ENCODE data around the gene SLC41A3. TPM values are rescaled to one million over a fixed set of nuclear protein-coding genes. Genes with fewer than 3 reads are reported as not detected.
A peak's percentile ranks its signal among the peaks of the same experiment; 100 is the strongest.

SLC41A3 gene
- total RNA-seq, 1 experiment from 2014 or later: 35.5 TPM

DNA sequence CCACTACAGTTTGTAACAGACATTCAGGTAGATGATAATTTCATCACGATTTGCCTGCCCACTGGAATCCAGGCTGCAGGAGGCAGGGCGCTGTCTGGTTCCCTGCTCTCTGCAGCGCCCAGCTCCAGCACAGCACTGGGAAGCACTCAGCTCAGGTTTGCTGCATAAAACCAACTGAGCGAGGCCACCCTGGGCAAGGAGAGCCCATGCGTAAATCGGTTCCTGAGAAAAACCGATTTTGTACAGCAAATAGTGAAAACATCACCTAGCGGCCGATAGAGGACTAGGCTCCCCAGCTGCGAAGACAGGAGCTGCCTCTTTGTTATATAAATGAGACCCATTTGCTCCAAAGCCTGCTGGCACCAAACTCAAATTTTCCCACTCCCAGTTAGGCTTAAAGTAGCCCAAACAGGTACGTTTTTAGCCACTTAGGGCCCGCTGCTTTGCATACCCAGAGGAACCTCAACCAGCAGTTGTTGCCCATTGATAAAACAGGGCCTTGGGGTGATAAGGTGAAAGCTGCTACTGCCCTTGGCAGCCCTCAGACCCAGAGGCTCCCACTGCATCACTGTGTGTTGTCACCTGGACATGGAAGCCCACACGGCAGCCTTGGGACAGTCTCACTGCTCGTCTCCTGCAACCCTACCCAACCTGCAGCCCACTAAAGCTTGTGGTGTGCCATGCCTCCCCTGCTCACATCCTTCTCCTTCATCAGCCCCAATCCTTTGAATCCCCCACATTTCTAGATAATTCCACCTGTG lies 49.0 kb upstream of the SLC41A3 start:
- H3K56ac ChIP-seq (ENCODE audit: insufficient read length, low read depth, low read length): no peak overlapping the region
- no peak overlapping the region for H3K4me2 ChIP-seq (ENCODE audit: insufficient read depth, insufficient read length, low read length)
- H2AFZ ChIP-seq (ENCODE audit: low read length): no peak overlapping the region
- no peaks in the 10 kb centered on the region for H3K27me3 ChIP-seq (ENCODE audit: insufficient read depth, low read length)
- no peak overlapping the region for H2AK5ac ChIP-seq (ENCODE audit: insufficient read length, low read length)
- H3K27me3 Mint-ChIP-seq (ENCODE audit: low read depth): peaks cover 28% of the 10 kb centered on the region
- H2BK20ac ChIP-seq (ENCODE audit: low read depth, low read length, poor library complexity, severe bottlenecking): no peak overlapping the region
- no peak overlapping the region for H4K91ac ChIP-seq (ENCODE audit: insufficient read length, low read depth, low read length)
- H3K18ac ChIP-seq (ENCODE audit: insufficient read length, low read depth, low read length): no peak overlapping the region
- no peak overlapping the region for H3K9ac ChIP-seq (ENCODE audit: extremely low read depth, insufficient read length, low read length)
- no peaks in the 10 kb centered on the region for H3K79me2 ChIP-seq (ENCODE audit: insufficient read depth, low read length)
- no peak overlapping the region; the same call in 1 of the 2 replicates for H3K14ac ChIP-seq (ENCODE audit: insufficient read depth, low read length)
- H4K8ac ChIP-seq (replicated peaks; ENCODE audit: insufficient read length, low read depth, low read length): no peak overlapping the region
- H3K4me1 Mint-ChIP-seq: peaks cover 17% of the 10 kb centered on the region in 2 experiments
- no peaks in the 10 kb centered on the region for H3K79me1 ChIP-seq (ENCODE audit: insufficient read depth, low read depth, low read length, poor library complexity, severe bottlenecking)
- H3K4ac ChIP-seq (ENCODE audit: low read depth, low read length): no peak overlapping the region
- no peak overlapping the region for H2BK12ac ChIP-seq (ENCODE audit: insufficient read length, low read depth, low read length)
- H4K20me1 ChIP-seq (ENCODE audit: control insufficient read depth, insufficient read depth, insufficient read length): peaks cover 2% of the 10 kb centered on the region
- H3K36me3 Mint-ChIP-seq (ENCODE audit: insufficient read depth in 1 of 3, low read depth in 3 of 3): no peaks in the 10 kb centered on the region
- H3K27ac Mint-ChIP-seq: peak overlapping the region in 2 of 3 experiments; percentile 29 to 72; a peak in 1 of 7 replicates
- no peak overlapping the region for H3K27ac ChIP-seq (ENCODE audit: insufficient read length, low read depth, low read length)
- H3K23ac ChIP-seq (ENCODE audit: insufficient read length, low read depth, low read length): no peak overlapping the region
- no peak overlapping the region for H2BK15ac ChIP-seq (ENCODE audit: low read depth, low read length)
- H2BK5ac ChIP-seq (ENCODE audit: insufficient read length, low read length): no peak overlapping the region
- peak overlapping the region in 1 of 2 experiments; percentile 2; a peak in 1 of 5 replicates for H3K4me3 Mint-ChIP-seq
- TF ChIP-seq, protein P1, sequence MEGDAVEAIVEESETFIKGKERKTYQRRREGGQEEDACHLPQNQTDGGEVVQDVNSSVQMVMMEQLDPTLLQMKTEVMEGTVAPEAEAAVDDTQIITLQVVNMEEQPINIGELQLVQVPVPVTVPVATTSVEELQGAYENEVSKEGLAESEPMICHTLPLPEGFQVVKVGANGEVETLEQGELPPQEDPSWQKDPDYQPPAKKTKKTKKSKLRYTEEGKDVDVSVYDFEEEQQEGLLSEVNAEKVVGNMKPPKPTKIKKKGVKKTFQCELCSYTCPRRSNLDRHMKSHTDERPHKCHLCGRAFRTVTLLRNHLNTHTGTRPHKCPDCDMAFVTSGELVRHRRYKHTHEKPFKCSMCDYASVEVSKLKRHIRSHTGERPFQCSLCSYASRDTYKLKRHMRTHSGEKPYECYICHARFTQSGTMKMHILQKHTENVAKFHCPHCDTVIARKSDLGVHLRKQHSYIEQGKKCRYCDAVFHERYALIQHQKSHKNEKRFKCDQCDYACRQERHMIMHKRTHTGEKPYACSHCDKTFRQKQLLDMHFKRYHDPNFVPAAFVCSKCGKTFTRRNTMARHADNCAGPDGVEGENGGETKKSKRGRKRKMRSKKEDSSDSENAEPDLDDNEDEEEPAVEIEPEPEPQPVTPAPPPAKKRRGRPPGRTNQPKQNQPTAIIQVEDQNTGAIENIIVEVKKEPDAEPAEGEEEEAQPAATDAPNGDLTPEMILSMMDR (conservative IDR thresholded peaks at IDR 0.05): peak; percentile 77
- H3T11ph ChIP-seq (ENCODE audit: low read length): no peak overlapping the region
- peak; percentile 67 for DNase-seq
- WGBS (ENCODE audit: extremely low coverage, insufficient read length, low lambda C conversion rate): no CpG with 5 or more reads among the region's 14 CpGs
- no peaks in the 10 kb centered on the region for H3K9me3 ChIP-seq (ENCODE audit: control insufficient read depth, low read depth, low read length)
- no peaks in the 10 kb centered on the region; a peak in 1 of 5 replicates for H3K9me3 Mint-ChIP-seq
- H3K4me1 ChIP-seq (ENCODE audit: insufficient read depth, low read length): peaks cover 3% of the 10 kb centered on the region; the same call in 1 of the 2 replicates
- no peaks in the 10 kb centered on the region for H3K23me2 ChIP-seq (ENCODE audit: insufficient read length, low read depth, low read length, poor library complexity, severe bottlenecking)
- no peak overlapping the region for H2BK120ac ChIP-seq (ENCODE audit: low read depth, low read length, poor library complexity, severe bottlenecking)
- H4K5ac ChIP-seq (ENCODE audit: insufficient read length, low read depth, low read length): no peak overlapping the region
